NCI-H1436 treated with DMSO at 0.1 percent for 48 hours (cell line): ENCODE results near the gene RAB42.
A peak's percentile ranks its signal among the peaks of the same experiment; 100 is the strongest.
"Not testable (repeated sequence)": the region's sequence is repeated elsewhere in the genome, so short reads cannot be mapped to it uniquely, and the experiment has no call there.

Source experiments
- DNase-seq: peaks from one replicate; lab custom pipeline; 2025; lab: John Stamatoyannopoulos, UW

RAB42 gene

DNA sequence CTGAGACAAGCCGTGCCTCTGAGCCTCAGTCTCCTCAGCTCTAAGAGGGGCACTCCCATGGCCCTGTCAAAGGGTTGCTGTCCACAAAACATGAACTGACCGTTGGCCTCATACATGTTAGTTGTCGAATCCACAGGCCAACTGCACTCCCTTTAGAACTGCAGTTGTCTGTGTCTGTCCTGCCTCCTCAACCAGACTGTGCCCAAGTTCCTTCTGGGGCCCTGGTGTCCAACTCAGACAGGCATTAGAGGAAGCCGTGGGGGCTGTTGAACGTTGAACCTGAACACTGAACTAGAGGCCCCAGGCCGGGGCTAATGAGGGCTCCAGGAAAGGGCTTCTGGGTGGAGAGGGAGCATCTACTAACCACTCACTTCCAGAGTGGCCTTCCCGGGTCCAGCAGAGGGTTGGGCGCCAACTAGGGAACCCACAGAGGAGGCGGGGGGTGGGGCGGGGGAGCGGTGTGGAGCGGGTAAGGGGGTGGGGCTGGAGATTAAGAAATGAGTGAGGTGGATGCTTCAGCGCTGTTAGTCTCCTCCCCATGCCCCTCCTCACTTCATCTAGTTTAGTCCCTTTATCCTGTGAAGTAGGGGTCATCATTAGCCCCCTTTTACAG, at the start of gene RAB42:
TSS of gene RAB42 (plus strand) at position 558 of the 613 bp plus-strand sequence. CDS start 247 bp downstream, outside the sequence.
- no peak for DNase-seq

DNA sequence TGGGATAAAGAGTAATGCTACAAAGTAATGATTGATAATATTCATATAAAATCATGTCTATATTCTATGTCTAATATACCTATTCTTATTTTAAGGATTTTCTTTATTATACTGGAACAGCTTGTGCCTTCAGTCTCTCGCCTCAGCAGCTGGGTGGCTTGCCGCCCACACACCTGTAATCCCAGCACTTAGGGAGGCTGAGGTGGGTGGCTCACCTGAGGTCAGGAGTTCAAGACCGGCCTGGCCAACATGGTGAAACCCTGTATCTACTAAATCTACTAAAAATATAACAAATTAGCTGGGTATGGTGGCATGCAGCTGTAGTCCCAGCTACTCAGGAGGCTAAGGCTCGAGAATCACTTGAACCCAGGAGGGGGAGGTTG, 46.8 kb upstream of the RAB42 start:
- no peak for DNase-seq

DNA sequence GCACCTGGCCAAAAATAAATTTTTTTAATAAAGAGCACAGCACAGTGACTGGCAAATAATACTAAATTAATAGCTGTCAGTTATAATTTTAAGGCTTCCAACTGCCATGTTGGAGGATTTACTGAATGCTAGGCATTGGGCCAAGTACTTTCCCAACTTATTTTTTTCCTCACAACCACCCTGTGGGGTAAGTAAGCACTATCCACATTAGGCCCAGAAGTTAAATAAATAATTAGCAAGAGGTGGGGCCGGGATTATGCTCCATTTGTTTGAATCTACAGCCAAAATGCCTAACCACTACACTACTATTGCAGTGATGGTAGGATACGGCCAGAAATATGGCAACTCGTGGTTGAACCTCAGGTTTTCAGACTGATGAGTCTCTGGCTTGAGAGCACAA, 43.7 kb upstream of the RAB42 start:
- no peak for DNase-seq

DNA sequence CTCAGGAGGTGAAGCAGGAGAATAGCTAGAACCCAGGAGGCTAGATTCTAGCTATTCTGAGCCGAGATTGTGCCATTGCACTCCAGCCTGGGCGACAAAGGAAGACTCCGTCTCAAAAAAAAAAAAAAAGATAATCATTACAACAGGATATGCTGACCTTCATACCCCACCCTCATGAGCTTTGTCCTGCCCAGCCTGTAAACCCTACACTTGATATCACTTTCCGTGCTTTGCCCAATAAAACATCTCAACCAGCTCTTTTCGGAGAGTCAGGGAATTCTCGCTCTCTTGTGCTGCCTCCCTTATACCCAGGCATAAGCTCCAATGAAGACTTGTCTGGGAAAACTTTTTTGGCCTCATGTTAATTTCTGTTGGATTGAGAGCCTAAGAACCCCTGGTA, 40.7 kb upstream of the RAB42 start:
- DNase-seq, result no peak

DNA sequence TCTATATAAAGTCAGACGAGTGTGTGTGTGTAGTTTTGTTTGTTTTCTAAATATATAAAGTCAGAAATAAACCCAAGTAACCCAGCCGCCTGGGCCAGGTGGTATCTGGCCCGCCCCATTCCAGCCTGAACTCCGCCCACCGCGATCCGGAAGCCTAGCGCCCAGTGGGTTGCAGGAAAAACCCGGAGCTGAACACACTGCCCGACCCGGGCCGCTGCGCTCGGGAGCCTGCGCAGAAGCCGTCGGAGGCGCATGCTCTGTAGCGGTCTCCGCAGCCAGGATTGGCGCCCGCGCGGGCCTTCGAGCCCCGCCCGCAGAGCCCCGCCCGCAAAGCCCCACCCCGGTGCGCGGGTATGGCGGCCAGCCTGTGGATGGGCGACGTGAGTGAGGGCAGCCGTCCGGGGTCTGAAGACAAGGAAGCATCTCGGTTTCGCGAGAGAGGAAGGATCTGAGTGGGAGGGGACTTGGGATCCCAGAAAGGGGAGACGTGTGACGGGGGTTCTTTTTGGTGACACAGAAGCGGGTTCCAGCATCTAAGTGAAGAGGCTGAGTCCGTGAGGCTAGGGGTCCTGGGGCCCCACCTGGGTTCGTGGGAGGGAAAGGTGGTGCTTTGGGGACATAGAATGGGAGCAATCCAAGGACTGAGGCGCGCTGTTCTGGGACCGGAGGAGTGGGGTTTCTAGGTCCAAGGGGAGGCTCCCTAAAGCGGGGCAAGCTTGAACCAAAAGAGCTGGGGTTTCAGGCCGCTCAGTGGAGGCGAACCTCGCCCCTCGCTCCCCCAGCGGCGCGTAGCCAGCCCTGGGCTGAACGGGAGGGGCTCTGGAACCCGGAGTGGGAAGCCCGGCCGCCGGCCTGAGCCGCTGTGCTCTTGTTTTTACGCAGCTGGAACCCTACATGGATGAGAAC, 39.1 kb upstream of the RAB42 start, which contains the start of gene TRNAU1AP:
TSS of gene TRNAU1AP (plus strand) at position 328 of the 906 bp plus-strand sequence. CDS start at position 354, 26 bp downstream.
- peak; percentile 56 for DNase-seq

DNA sequence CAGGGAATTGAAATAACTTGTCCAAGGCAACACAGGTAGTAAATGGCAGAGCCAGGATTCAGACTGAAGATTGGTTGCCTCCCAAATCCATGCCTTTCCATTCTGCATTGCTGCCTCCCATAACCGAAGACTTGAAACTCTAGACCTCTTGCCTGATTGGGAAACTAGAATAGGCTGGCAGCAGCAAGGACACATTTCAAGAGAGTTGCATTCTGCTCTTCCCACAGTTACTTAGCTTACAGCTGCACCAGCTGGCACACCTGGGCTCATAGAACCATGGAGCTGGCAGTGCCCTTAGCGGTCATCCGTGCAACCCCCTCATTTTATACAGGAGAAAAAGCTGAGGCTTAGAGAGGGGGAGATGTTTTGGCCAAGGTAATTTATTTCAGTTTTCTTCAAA, 31.2 kb upstream of the RAB42 start:
- DNase-seq, result no peak

GRCh38 chr1:28564310-28564709, 27.8 kb upstream of the RAB42 start:
- no peak for DNase-seq

GRCh38 chr1:28565040-28565439, 27.0 kb upstream of the RAB42 start:
- DNase-seq, result no peak

GRCh38 chr1:28565726-28566125, 26.3 kb upstream of the RAB42 start:
- no peak for DNase-seq

GRCh38 chr1:28566931-28567330, 25.1 kb upstream of the RAB42 start:
- no peak for DNase-seq

GRCh38 chr1:28571911-28572310, 20.2 kb upstream of the RAB42 start:
- DNase-seq, result no peak

GRCh38 chr1:28572891-28573290, 19.2 kb upstream of the RAB42 start:
- DNase-seq, result not testable (repeated sequence)

- no peak for DNase-seq
Observed at GRCh38 chr1:28573564-28573963, 18.5 kb upstream of the RAB42 start.

GRCh38 chr1:28577052-28577678, 14.9 kb upstream of the RAB42 start:
- DNase-seq, result no peak

GRCh38 chr1:28577738-28578536, 14.1 kb upstream of the RAB42 start:
- DNase-seq, result no peak

GRCh38 chr1:28578696-28579218, 13.3 kb upstream of the RAB42 start:
- no peak for DNase-seq

DNA sequence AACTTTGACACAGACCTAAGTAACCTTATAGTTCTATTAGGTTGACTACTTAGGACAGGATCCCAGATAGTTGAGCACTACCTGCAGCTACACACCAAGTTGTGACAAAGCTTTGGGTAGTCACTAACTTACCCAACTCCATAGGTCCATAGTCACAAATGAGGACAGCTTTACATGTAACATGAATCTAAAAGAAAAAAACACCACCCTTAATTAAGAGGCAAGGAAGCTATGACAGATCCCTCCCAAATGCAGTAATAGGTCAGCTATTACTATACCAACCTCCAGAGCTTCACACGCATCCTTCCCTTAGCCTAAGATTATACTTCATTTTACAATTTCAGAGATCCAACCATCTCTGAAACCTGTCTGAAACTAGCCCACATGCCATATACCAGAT, 12.7 kb upstream of the RAB42 start:
- DNase-seq, result no peak

DNA sequence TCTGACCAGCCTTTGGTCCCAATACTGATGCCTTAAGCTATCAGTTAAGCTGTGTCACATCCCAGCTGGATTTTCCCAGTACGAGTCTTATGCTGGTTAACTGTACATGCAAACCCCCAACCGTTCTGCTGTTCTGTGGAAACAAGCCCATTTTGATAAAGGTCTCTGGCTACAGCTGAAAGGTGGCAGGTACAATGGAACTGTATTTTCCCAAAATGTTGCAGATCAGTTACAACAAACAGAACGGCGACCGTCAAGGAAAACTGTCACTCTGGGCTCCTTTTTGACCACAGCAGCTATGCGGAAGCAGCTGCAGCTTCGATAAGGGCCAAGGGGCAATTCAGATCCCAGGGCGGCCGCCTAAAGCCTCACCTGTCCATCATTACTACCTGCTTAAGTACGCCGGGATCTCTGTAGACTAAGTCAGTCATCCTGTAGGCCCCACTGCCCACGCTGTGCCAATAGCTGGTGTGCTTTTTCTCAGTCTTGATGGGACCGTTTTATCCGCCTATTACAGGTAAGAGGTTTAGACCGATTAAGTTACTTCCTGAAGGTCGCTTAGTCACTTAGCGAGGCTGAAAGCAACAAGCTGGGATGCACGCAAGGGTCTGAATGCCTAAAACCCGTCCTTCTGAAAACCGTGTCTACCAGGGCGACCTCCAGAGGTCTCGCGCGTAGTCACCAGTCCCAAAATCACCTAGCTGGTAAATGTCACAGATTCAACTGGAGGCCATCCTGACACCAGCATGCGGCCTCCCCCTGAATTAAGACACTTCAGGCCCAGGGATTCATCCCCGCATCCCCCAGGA, 11.1 kb upstream of the RAB42 start:
- DNase-seq, result no peak

- peak; percentile 67 for DNase-seq
Observed at GRCh38 chr1:28581531-28582247, 10.4 kb upstream of the RAB42 start.

DNA sequence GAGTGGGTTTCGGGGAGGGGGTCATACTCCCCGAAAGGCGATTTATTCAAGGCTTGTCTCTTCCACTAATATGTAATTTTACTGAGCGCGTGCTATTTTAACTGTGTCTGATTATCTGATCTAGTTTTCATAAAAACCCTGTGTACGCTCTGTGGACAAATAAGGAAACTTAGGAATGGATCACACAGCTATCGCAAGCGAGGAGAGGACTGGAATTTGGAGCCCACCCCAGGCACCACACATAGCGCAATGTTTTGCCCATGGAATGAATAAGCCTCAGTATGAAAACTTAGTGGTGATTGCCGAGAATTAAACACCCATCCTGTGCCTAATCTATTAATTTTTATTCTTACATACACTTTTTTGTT, 9.8 kb upstream of the RAB42 start:
- DNase-seq, result no peak
